Measurements from ENCODE around the gene CBARP.

Gene CBARP

DNA sequence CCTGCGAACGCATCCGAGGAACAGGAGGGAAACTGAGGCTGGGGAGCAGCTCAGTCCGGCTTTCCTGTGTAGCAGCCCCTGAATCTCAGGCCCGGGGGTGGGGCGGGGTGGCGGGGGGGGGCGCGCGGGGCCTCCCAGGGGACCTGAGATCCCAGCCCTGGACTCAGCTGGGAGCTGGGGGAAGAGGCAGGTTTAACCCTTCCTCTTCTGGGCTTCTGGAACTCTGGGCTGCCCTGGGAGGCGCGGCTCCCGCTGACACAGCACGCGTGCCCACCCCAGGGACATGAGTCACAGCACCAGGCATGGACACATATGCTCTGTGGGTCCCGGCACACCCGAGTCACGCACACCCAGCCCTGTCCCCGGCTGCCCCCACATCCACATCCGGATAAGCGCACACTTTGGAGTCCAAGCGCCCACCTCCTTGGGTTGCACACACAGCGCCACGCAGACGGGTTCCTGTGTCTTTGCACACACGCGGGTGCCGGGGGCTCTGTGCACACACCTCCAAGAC is 27.9 kb upstream of the CBARP start:
- no peak for DNase-seq (ENCODE audit: low spot score)

DNA sequence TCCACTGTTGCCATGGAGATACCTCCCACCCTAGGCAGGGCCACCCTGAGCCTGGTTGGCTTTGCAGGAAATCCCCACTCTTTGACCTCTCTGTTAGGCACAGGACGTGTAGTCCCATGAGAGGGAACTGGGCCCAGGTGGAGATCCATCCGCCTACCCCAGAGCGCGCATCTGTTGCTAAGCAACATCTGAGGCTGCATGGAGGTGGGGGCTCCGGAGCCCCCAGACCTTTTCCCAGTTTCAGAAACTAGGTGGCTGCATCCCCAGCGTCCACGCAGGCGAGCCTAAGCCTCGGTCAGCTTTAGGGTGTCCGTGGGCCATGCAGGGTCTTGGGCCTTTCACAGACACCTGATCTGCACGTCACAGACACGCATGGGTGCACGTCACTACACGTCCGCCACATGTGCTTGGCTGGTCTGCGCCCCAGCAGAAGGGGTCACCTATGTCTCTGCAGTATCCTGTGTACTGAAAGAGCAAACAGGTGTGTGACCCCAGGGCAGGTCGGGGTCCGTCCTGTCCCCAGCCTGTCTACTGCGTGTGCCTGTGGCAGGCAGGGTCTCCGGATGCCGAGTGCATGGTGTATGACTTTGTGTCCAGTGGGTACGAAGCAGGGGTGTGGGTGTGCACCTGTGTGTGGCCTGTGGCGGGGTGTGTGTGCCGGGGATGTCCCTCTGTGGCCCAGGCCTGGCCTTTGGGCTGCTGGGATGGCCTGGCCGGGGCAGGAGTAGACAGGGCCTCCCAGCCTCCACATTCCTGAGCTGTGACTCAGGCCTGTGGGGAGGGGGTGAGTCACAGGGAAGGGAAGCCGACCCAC is 27.2 kb upstream of the CBARP start:
- no peak for DNase-seq (ENCODE audit: low spot score)

DNA sequence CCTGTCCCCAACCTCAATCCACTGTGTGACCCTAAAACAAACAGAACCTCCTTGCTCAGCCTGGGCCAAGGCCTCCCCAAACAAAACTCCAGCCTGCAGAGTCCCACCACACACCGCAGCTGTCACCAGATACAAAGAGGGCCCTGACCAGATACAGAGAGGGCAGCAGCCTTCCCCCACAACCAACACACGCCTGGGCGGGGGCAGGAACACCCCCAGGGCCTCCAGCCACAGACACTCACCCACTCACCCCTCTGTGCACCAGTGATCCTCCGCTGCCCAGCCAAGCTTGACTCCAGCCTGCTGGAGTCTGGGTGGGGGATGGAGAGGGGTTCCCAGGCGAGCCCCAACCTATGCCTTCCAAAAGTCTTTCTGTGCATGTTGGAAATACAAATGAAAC is 25.4 kb upstream of the CBARP start:
- DNase-seq (ENCODE audit: low spot score), result no peak

DNA sequence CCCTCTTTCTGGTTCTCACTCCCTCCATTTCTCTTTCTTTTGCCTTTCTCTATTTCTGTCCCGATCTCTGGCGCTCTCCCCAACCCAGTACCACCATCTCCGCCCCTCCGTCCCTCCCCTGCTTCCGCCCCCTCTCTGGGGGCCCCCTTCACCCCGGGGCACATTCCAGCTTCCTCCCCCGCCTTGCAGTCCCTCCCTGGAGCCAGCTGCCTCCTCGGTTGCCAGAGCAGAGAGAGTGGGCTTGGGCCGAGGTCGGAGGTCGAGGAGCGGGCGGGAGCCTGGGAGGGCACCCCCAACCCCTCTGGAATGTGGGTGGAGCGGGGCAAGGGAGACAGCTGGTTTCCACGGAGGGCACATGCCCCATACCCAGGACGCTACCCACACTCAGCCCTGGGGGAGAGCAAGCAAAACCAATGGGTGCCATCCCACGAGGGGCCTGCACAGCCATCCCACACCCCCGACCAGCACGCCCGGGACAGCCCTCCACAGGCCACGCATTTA is 24.9 kb upstream of the CBARP start:
- DNase-seq (ENCODE audit: low spot score), result no peak

DNA sequence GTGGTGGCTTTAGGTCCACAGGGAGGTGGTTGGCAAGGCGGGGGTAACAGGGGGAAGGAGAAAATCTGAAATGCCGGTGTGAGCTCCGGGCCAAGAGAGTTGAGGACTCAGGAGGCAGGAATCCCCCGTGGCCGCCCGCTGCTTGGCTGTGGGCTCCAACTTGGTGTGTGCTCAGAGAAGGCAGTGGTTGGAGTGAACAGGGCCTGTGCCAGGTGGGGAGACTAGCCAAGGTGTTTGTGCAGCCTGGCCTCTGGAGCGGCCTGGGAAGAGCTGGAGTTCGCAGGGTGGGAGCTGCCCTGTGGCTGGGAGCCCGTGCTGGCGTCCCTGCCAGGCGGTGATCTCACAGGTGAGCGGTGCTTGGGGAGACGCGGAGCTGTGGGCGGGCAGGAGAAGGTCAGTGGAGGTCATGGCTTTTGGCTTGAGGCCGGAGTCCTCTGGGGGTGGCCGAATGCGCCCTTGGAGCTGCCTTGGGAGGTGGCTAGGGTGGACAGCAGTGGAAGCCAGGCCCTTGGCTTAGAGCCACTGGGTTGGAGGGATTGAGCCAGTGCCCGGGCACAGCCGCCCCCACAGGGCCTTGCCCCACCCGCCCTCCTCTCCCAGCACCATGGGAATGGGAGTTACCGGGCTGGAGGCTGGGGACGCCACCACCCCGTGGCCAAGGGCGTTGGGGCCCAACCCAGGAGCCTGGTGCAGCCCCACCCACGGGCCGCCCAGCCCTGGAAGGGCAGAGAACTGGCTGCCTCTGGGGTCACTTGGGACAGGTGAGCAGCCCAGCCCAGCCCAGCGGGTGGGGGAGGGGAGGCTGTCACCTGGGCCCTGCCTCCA is 24.2 kb upstream of the CBARP start:
- peak; percentile 53 for DNase-seq (ENCODE audit: low spot score)

DNA sequence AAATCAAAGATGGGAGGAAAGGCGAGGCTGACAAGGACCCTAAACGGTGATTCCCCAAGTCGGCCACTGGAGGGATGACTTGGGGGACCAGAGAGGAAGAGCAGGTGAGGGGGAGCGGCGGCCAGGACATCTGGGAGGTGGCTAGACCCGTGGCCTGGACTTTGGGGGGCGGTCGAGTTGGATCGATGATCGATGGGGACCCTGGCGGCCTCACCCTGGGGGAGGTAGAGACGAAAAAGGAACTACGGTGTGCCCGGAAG is 23.7 kb upstream of the CBARP start:
- DNase-seq (ENCODE audit: low spot score), result no peak

DNA sequence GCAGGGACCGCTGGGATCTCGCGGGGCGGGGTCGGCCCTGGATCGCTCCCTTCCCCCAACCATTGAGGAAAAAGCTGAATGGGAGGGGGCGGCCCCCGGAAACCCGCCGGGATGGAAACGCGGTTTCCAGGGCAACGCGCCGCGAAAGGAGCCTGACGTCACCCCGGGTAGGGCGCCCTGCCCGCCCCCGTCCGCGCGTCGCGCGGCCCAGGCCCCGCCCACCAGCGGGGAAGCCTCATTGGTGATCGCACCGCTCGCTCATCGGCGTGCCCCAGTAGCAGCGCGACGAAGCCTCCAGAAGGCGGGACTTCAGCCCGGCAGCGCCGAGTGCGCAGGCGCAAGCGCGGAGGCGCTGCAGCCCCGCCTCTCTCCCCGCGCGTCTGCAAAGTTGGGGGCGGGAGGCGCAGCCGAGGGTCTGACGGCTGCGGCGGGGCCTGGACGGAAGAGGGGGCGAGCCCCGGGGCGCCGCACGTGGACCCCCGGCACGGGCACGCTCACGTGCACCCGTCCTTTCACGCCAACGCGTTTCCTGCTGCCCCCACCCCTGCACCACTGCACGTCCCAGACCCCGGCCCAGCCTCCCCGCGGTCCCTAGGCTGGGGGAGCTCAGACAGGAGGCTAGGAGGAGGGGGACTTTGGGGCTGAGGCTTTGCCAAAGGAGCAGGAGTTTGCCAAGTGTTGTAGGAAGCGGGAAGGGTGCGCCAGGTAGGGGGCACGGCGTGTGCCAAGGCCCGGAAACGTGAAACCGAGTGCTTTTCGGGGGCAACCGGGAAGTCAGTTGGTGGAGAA is 23.1 kb upstream of the CBARP start:
- peak; percentile 97 for DNase-seq (ENCODE audit: low spot score)

DNA sequence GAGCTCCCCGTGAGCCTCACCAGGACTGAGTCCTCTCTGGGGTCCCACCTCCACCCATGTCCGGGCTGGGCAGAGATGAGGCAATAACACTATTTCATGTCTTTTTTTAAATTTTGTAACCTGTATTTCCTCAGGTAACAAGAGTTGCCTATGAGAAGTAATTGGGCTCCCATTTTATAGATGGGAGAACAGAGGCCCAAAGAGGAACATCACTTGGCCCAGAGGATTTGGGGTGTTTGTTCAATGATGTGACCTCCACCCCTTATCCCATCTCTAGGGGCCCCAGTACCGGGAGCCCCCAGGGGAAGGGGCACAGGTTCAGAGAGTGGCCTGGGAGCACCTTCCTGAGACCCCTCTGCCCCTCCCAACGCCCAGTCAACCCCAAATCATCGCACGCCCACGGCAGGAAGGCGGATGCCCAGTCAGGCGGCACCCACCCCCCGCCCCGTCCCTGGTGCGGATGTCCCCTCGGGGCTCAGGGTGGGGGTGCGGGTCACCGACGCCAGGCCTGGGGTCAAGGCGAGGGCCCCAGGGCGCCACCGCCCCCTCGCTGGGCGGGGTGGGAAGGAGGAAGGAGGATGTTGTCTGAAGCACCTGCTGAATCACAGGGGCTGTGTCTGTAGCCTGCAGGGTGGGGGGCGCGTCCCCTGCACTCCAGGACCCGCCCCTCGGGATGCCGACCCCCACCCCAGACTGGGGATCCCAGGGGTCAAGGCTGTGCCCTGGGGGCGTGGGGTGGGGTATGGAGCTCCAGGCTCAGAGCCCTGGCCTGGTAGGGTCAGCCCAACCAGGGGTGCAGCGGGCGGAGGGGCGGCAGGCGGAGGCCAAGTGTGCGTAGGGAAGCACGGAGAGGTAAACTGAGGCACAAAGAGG is 22.3 kb upstream of the CBARP start:
- DNase-seq (ENCODE audit: low spot score), result no peak

DNA sequence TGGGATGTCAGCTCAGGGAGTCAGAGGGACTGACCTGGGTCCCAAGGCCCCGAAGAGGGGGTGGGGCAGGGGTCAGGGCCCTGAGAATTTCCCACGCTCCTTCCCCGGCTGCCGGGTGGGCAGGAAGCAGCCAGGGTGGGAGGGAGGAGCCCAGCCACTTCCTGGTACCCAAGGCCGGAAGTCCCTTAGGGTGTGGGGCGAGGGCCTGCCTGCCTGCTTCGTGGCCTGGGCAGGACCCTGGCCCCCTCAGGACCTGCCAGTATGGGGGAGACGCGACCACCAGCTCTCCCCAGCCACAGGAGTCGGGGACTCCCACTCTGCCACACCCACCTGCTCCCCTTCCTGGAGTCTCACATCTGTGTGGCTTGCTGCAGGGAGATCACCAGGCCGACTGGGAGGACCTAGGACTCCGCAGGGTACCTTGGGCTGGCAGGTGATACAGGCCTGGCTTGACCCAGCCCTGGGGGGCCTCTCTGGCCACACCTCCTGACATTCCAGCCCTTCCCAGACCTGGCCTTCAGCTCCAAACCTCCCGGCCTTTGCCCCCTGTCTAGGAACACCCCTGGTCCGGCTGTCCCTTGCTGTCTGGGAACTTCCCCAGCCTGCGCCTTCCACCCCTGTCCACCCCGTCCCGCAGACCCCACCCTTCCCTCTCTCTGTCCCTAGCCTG is 21.5 kb upstream of the CBARP start:
- no peak for DNase-seq (ENCODE audit: low spot score)

DNA sequence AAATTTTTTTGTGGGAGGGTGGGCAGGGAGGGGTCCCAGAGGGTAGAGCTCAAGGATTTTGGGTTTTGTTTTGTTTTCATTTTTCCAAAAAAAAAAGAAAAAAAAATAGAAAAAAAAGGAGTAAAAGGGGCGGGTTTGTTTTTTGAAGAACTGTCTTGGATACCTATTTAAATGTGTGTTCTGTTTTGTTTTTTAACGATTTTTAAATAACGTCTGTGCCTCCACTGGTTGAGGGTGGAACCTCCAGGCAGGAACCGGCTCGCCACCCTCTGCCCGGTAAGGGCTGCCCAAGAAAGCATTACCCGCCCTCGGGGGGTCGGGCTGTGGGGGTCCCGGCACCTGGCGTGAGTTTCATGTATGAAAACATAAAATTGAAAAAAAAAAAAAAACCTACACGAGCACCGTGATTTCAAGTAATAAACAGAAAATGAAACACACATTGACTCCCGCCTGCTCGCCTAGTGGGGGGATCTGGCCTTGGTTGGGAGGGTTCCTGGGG is 21.0 kb upstream of the CBARP start:
- no peak for DNase-seq (ENCODE audit: low spot score)

DNA sequence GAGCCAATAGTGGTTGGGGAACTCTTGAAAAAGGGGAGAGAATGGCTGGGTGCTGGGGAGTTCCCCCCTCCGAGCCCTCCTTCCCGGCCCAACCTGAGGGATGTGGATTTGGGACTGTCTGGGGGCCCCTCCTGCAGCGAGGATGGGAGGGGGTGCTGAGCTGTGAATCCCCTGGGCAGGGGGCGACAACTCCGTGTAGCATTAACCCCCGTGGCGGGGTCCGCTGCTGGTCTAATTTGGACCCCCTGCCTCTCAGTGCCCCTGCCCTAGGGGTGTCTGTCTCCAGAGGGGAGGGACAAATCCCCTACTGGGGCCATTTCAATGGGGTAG is 20.3 kb upstream of the CBARP start:
- DNase-seq (ENCODE audit: low spot score), result no peak

DNA sequence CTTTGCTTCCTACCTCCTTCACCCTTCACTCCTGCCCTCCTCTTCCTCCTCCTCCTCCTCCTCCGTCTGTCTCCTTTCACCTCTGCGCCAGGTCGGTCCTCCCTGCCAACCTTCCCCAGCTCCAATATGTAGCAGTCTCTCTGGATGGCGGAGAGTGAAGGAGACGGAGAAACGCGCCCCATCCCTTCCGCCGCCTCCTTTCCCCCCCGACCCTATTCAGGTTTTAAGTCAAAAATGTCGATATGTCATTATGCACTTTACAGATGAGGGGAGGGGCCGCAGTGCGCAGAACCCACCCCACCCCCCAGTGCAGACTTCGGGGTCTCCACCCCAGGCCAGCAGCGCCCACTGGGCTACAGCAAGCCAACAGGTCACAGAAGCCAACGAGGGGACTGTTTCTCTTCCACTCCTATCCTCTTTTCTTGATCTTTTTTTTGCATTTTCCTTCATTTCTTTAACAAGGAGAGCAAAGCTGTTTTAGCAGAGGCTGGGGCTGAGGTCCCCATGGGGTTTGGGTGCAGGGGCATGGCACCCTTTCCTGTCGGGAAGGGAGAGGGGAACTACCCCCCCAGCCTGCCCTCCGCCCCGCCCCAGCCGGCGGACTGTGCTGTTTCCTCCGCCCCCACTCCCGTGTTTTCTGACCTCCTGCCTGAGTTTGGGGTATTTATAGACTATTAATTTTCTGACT is 19.8 kb upstream of the CBARP start:
- no peak for DNase-seq (ENCODE audit: low spot score)

DNA sequence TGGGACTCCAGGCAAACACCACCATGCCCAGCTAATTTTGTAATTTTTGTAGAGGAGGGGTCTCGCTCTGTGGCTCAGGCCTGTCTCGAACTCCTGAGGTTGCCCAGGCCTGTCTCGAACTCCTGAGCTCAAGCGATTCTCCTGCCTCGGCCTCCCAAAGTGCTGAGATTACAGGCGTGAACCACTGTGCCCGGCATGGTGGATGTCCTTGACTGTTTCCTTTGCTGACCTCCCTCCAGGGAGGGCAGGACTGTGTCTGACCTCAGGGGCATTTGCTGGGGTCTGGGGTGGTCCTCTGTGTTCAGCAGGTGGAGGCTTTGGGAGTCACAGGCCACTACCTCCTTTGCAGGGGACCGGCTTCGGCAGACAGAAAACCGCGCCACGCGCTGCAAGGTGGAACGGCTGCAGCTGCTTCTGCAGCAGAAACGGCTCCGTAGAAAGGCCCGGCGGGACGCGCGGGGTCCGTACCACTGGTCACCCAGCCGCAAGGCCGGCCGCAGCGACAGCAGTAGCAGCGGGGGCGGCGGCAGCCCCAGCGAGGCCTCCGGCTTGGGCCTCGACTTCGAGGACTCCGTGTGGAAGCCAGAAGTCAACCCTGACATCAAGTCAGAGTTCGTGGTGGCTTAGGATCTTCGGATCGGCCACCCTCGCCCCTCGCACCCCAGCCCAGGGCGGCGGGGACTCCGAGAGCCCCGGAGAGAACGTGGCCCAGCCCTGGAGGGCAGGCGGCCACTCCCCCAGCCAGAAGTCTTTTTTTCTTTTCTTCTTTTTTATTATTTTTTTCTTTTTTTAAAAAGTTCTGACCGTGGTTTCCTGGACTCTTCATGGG is 19.1 kb upstream of the CBARP start:
- no peak for DNase-seq (ENCODE audit: low spot score)

DNA sequence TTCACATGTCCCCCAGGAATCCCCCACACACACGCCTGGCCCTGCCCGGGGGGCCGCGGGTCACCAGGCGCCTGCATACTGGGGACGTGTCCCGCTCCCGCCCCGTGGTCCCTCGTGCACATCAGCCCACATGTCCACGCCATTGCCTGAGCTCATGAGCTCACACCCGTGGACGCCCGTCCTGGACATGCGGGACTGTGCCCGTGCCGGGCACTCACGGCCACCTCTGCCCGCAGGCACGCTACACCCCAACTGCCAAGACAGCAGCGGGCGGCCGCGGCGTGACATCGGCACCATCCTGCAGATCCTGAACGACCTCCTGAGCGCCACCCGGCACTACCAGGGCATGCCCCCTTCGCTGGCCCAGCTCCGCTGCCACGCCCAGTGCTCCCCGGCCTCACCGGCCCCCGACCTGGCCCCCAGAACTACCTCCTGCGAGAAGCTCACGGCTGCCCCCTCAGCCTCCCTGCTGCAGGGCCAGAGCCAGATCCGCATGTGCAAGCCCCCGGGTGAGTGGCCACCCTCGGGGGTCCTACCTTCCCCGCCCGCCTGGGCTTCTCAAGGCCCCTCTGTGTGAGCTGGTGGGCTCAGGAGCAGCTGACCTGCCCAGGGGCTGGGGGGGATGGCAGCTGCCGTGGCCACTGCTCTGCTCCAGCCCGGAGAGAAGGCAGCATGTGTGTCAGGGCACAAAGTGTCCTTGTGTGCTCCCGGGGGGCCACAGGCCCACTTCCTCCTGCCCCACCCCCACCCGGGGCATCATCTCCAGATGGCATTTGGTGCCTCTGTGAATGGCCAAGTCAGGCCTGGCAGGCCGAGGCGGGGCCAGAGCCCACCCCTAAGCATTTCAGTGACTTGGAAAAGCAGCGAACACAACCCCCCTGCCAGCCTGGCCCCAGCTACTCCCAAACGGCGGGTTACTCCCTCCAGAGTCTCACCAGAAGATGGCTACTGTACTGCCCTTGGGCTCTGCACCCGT is 17.7 kb upstream of the CBARP start:
- peak; percentile 90 for DNase-seq (ENCODE audit: low spot score)

DNA sequence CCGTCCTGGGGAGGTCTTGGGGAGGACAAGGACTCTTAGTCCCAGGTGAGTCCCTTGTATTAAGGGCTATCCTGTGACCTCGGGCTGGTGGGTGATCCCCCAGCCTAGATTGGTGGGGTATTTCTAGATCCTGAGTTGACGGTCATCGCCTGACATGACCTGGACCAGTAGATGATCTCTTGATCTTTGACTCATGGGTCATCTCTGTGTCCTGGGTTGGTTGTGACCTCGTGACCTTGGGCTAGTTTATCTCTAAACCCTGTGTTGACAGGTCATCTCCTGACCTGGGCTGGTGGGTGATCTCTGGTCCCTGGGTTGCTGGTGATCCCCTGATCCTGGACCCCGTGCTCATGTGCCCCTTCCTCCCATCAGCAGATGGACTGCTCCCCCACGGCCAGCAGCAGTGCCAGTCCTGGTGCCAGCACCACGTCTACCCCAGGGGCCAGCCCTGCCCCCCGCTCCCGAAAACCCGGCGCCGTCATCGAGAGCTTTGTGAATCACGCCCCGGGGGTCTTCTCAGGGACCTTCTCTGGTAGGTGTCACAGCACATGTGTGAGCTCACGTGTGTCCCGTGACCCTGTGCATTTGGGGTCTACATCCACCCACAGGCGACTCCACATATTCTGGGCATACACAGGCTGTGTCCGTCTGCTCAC is 16.9 kb upstream of the CBARP start:
- DNase-seq (ENCODE audit: low spot score), result no peak

DNA sequence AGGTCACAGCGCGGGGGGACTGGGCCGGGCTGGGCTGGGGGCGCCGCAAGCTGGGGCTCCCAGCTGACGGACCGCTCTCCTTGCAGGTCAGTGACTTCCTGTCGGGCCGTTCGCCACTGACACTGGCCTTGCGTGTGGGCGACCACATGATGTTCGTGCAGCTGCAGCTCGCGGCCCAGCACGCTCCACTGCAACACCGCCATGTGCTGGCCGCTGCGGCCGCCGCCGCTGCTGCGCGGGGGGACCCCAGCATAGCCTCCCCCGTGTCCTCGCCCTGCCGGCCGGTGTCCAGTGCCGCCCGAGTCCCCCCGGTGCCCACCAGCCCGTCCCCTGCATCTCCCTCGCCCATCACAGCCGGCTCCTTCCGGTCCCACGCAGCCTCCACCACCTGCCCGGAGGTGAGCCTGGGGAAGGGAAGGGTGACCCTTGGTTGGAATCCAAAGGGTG is 16.3 kb upstream of the CBARP start:
- peak; percentile 81 for DNase-seq (ENCODE audit: low spot score)

DNA sequence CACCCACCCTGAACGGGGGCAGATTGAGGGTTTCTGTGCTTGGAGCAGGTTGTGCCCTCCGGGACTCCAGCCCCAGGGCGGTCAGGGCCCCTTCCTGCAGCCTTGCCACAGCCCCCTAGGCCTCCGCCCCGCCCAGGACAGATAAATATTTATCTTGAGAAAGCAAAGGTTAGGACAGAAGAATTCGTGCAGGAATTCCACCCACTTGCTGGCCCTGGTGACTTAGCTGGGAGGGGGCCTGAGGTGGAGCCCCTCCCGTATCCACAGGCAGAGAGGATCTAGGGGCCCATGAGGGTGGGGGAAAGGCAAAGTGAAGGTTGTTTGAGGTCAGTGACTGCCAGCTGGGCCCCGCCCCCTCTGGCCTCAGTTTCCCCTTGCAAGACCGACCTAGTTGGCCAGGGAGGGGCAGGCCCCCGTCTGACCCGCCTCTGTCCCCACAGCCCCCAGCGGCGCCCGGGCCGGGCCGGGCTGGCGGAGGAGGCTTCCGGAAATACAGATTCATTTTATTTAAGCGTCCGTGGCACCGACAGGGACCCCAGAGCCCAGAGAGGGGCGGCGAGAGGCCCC is 15.8 kb upstream of the CBARP start:
- no peak for DNase-seq (ENCODE audit: low spot score)

Measured in Ammon's horn (tissue), 1 donor.